B cell (primary cell): ENCODE results near the gene SLAIN2. TPM values are rescaled to one million over a fixed set of nuclear protein-coding genes. Genes with fewer than 3 reads are reported as not detected.

Experiments used
- ATAC-seq: fragments of 200-7000 bp; cut with Tn5 transposase; one replicate; pipeline ENCODE4 v1.10.0; 2021; ENCODE audit warnings: low read depth, mild to moderate bottlenecking, moderate number of reproducible peaks, moderate library complexity
- CTCF ChIA-PET: fragments of 350-600 bp; sonication (Branson Sonifier 250); formaldehyde crosslinking; loops from one replicate; lab custom pipeline; 2021; ENCODE audit warnings: antibody characterized with exemption, inconsistent platforms; lab: Charles Lee
- POLR2A ChIA-PET: fragments of 350-600 bp; sonication (Branson Sonifier 250); formaldehyde crosslinking; loops from one replicate; lab custom pipeline; 2021; ENCODE audit warnings: antibody characterized with exemption; lab: Charles Lee
- DNase-seq: peaks from one replicate; pipeline ENCODE4 v3.0.0; 2013
- H2AFZ ChIP-seq: 2 replicates; pipeline ENCODE4 v1.6.1; 2012; ENCODE audit warnings: mild to moderate bottlenecking, low read depth, low read length; ENCODE audit not compliant: insufficient read depth, poor library complexity, severe bottlenecking
- H3K27ac ChIP-seq, 2 donors: 1 replicate in 1 of 2; 2 replicates in 1 of 2; pipeline ENCODE4 v1.5.1; 2012 to 2013; ENCODE audit warnings: low read length in 2 of 2, mild to moderate bottlenecking in 2 of 2, moderate library complexity in 1 of 2
- H3K27me3 ChIP-seq, 4 experiments: fragments of 200-600 bp in 1 of 4; sonication (generic) in 1 of 4; replicated peaks in 1 of 4; 1 replicate in 2 of 4; 2 replicates in 2 of 4; pipeline versions ENCODE4 v1.6.1 to v1.7.0; 2013 to 2016; ENCODE audit warnings: low read length in 3 of 4, mild to moderate bottlenecking in 2 of 4, mixed read lengths in 1 of 4, moderate library complexity in 1 of 4; ENCODE audit not compliant: insufficient read depth in 4 of 4, control insufficient read depth in 3 of 4; ENCODE audit errors: control extremely low read depth in 1 of 4
- H3K36me3 ChIP-seq, 2 experiments: replicated peaks in 1 of 2; 1 replicate in 1 of 2; 2 replicates in 1 of 2; pipeline versions ENCODE4 v1.6.1 to v1.7.1; 2013; ENCODE audit warnings: low read length in 1 of 2; ENCODE audit not compliant: insufficient read depth in 2 of 2, control insufficient read depth in 1 of 2; ENCODE audit errors: control extremely low read depth in 1 of 2, extremely low read depth in 1 of 2
- H3K4me1 ChIP-seq, 2 donors: fragments of 200-600 bp in 1 of 2; sonication (generic) in 1 of 2; 1 replicate in 1 of 2; 2 replicates in 1 of 2; pipeline versions ENCODE4 v1.5.1 to v1.6.1; 2013 to 2017; ENCODE audit warnings: low read length in 2 of 2; ENCODE audit not compliant: control insufficient read depth in 2 of 2, insufficient read depth in 2 of 2
- H3K4me2 ChIP-seq: replicated peaks from 2 replicates; pipeline ENCODE3; 2012; ENCODE audit warnings: mild to moderate bottlenecking, low read depth, low read length; ENCODE audit not compliant: poor library complexity, severe bottlenecking
- H3K4me3 ChIP-seq, 5 experiments: fragments of 200-600 bp in 1 of 5; sonication (generic) in 1 of 5; 1 replicate in 3 of 5; 2 replicates in 2 of 5; pipeline versions ENCODE4 v1.5.1 to v1.7.0; 2011 to 2016; ENCODE audit warnings: low read length in 4 of 5, mild to moderate bottlenecking in 4 of 5, low read depth in 2 of 5, control low read depth in 1 of 5, moderate library complexity in 1 of 5; ENCODE audit not compliant: insufficient read depth in 1 of 5; ENCODE audit errors: control extremely low read depth in 1 of 5, extremely low read depth in 1 of 5
- H3K79me2 ChIP-seq: fragments of 200-600 bp; sonication (generic); one replicate; pipeline ENCODE4 v1.6.0; 2016; ENCODE audit warnings: low read length; ENCODE audit not compliant: control insufficient read depth, insufficient read depth
- H3K9ac ChIP-seq: fragments of 200-600 bp; sonication (generic); 2 replicates; pipeline ENCODE4 v1.6.1; 2017; ENCODE audit warnings: mild to moderate bottlenecking, low read length, moderate library complexity
- H3K9me3 ChIP-seq, 3 donors: one replicate each; pipeline versions ENCODE4 v1.6.1 to v1.7.1; 2013; ENCODE audit warnings: low read length in 2 of 3; ENCODE audit not compliant: control insufficient read depth in 2 of 3, insufficient read depth in 1 of 3; ENCODE audit errors: control extremely low read depth in 1 of 3
- H4K20me1 ChIP-seq: 2 replicates; pipeline ENCODE4 v1.6.0; 2012; ENCODE audit warnings: mild to moderate bottlenecking, low read length; ENCODE audit not compliant: insufficient read depth, control insufficient read depth, poor library complexity, severe bottlenecking
- H3K27ac Mint-ChIP-seq: one replicate; pipeline ENCODE4 v1.8.0; 2021; ENCODE audit warnings: mixed read lengths
- H3K27me3 Mint-ChIP-seq: one replicate; pipeline ENCODE4 v1.8.0; 2021; ENCODE audit warnings: mixed read lengths
- H3K4me1 Mint-ChIP-seq: one replicate; pipeline ENCODE4 v1.8.0; 2021; ENCODE audit warnings: mixed read lengths
- H3K4me3 Mint-ChIP-seq: one replicate; pipeline ENCODE4 v1.8.0; 2021; ENCODE audit warnings: mixed read lengths
- H3K9me3 Mint-ChIP-seq: one replicate; pipeline ENCODE4 v1.8.0; 2022; ENCODE audit warnings: mixed read lengths; ENCODE audit not compliant: insufficient read depth
- EZH2 ChIP-seq: IDR thresholded peaks from 2 replicates; pipeline ENCODE4 v1.6.1; 2012; ENCODE audit warnings: borderline replicate concordance, low read depth, mild to moderate bottlenecking, moderate library complexity, low read length; ENCODE audit not compliant: insufficient read depth, poor library complexity, severe bottlenecking
- WGBS: methylation state at CpG from one replicate; pipeline ENCODE4 v1.1.5; 2013; ENCODE audit warnings: missing lambda C conversion rate; ENCODE audit not compliant: insufficient coverage; 5-methylcytosine and 5-hydroxymethylcytosine counted together
- intact Hi-C: fragments of 100-400 bp; cut with micrococcal nuclease; formaldehyde crosslinking; loops from one replicate; pipeline ENCODE4 v1.10.0; 2022
- polyA plus RNA-seq: library from polyadenylated mRNA; depleted of rRNA; stranded (reverse); fragments of >200 nt; gene quantifications from 2 replicates; pipeline ENCODE4 v1.2.3, GENCODE V29; 2012
- total RNA-seq, 2 donors: library from RNA; stranded (reverse); fragments of 120-200 nt in 1 of 2; gene quantifications; 1 replicate in 1 of 2; 2 replicates in 1 of 2; pipeline versions ENCODE4 v1.2.3 to v1.2.4, GENCODE V29; 2013 to 2022
- TF ChIP-seq, protein P1 (sequence below): fragments of 200-600 bp; IDR thresholded peaks from one replicate; pipeline ENCODE4 v1.8.0; 2022; ENCODE audit warnings: antibody characterized with exemption, mild to moderate bottlenecking

The SLAIN2 gene
- total and polyA plus RNA-seq, 2 donors (not counting 1 experiment from before 2014, with no cell fraction given): 19.7 to 69.1 TPM

DNA sequence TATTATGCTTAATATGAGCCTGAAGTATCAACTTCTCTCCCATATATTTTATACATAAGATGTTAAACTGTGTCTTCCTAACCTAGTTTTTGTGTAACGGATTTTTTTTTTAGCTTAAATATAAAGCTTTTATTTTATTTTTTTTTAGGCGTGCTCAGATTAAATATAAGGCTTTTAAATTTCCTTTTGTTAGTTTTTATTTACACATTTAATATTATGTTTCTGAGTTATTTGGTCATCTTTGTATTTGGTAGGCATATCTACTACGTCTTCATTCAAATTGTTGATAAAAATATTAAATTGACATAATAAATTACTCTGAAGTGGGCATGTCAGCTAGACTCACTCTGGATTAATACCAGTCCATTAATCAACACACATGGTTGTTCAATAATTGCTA, 4.2 kb downstream of the SLAIN2 start:
- Histone ChIP-seq H3K27ac (no peak overlapping the region), H3K9me3 (no peaks in the 10 kb centered on the region), H3K27me3 (no peaks in the 10 kb centered on the region), H3K9ac (no peak overlapping the region), H3K79me2 (peaks cover 89% of the 10 kb centered on the region), H4K20me1 (peaks cover 66% of the 10 kb centered on the region), H2AFZ (no peak overlapping the region), H3K4me3 (no peak overlapping the region), H3K36me3 (peaks cover 0 to 1% of the 10 kb centered on the region in 2 experiments), H3K4me2 (no peak overlapping the region), H3K4me1 (peaks cover 19 to 23% of the 10 kb centered on the region in 2 donors)
- ChIA-PET CTCF (no interaction called here), POLR2A (no interaction called here)
- no peak for TF ChIP-seq EZH2
- TF ChIP-seq, protein P1, sequence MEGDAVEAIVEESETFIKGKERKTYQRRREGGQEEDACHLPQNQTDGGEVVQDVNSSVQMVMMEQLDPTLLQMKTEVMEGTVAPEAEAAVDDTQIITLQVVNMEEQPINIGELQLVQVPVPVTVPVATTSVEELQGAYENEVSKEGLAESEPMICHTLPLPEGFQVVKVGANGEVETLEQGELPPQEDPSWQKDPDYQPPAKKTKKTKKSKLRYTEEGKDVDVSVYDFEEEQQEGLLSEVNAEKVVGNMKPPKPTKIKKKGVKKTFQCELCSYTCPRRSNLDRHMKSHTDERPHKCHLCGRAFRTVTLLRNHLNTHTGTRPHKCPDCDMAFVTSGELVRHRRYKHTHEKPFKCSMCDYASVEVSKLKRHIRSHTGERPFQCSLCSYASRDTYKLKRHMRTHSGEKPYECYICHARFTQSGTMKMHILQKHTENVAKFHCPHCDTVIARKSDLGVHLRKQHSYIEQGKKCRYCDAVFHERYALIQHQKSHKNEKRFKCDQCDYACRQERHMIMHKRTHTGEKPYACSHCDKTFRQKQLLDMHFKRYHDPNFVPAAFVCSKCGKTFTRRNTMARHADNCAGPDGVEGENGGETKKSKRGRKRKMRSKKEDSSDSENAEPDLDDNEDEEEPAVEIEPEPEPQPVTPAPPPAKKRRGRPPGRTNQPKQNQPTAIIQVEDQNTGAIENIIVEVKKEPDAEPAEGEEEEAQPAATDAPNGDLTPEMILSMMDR: no peak
- no CpG with 5 or more reads among the region's 3 CpGs for WGBS
- DNase-seq (no peak), ATAC-seq (no peak)
- Mint-ChIP-seq H3K27ac (no peak overlapping the region), H3K4me1 (peaks cover 59% of the 10 kb centered on the region), H3K4me3 (no peak overlapping the region), H3K9me3 (no peaks in the 10 kb centered on the region), H3K27me3 (no peaks in the 10 kb centered on the region)
- intact Hi-C loops: no loop called here

DNA sequence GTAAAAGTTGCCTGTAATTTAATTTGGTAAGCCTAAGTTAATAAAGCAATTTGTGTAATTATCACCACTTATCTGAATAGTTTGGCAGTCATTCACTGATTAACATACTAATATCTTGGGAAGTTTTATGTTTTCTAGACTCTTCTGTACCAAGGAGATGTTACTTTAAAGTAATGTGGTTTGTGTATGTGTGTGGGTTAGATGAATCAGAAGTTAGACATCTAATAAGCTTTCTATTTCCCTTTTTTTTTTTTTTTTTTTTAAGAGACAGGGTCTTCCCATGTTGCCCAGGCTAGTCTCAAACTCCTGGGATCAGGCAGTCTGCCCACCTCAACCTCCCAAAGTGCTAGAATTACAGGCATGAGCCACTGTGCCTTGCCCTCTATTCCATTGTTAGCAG, 5.3 kb downstream of the SLAIN2 start:
- Mint-ChIP-seq H3K4me1 (peaks cover 62% of the 10 kb centered on the region), H3K4me3 (no peak overlapping the region), H3K27ac (no peak overlapping the region), H3K9me3 (no peaks in the 10 kb centered on the region), H3K27me3 (no peaks in the 10 kb centered on the region)
- Histone ChIP-seq H3K79me2 (peaks cover 100% of the 10 kb centered on the region), H3K9ac (no peak overlapping the region), H3K36me3 (peaks cover 0 to 1% of the 10 kb centered on the region in 2 experiments), H3K4me3 (no peak overlapping the region), H3K9me3 (no peaks in the 10 kb centered on the region), H3K4me1 (peaks cover 18 to 23% of the 10 kb centered on the region in 2 donors), H2AFZ (no peak overlapping the region), H4K20me1 (peaks cover 75% of the 10 kb centered on the region), H3K27ac (no peak overlapping the region), H3K4me2 (no peak overlapping the region), H3K27me3 (no peaks in the 10 kb centered on the region)
- CTCF ChIA-PET: interaction anchor here (0.6 kb wide), 1 partner anchor 884 kb away, joined by 3 read pairs; no protein-coding TSS in a partner anchor
- no peak for TF ChIP-seq EZH2
- TF ChIP-seq, protein P1: no peak
- intact Hi-C loops: no loop called here
- POLR2A ChIA-PET: no interaction called here
- no peak for DNase-seq
- ATAC-seq: no peak
